Activated effector memory CD4-positive, alpha-beta T cell treated with anti-CD3 and anti-CD28 coated beads, Interleukin-2, amount 50 U/mL, for 16 hours (primary cell): ENCODE measurements around the gene MEAF6.

Experiments used
- DNase-seq: peaks from one replicate; pipeline ENCODE4 v3.0.0-alpha.2; 2020

MEAF6 gene

DNA sequence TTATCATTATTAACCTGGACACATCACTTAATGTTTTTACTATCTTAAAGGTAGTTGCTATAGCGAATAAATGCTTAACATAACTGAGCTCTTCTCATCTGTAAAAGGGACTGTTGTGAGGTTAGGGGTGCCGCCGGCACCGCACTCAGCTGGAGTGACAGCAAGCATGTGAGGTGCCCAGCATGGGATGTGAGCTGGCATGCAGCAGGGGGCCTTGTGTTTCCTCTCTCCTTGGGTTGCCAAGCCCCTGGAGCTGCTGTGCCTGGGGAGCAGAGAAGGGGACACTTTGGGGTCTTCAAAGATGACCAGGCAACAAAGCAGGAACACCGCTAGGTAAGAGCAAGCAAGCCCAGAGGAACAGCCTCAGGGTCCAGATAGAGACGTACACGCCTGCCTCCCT lies 42.3 kb downstream of the MEAF6 start:
- DNase-seq: no peak

DNA sequence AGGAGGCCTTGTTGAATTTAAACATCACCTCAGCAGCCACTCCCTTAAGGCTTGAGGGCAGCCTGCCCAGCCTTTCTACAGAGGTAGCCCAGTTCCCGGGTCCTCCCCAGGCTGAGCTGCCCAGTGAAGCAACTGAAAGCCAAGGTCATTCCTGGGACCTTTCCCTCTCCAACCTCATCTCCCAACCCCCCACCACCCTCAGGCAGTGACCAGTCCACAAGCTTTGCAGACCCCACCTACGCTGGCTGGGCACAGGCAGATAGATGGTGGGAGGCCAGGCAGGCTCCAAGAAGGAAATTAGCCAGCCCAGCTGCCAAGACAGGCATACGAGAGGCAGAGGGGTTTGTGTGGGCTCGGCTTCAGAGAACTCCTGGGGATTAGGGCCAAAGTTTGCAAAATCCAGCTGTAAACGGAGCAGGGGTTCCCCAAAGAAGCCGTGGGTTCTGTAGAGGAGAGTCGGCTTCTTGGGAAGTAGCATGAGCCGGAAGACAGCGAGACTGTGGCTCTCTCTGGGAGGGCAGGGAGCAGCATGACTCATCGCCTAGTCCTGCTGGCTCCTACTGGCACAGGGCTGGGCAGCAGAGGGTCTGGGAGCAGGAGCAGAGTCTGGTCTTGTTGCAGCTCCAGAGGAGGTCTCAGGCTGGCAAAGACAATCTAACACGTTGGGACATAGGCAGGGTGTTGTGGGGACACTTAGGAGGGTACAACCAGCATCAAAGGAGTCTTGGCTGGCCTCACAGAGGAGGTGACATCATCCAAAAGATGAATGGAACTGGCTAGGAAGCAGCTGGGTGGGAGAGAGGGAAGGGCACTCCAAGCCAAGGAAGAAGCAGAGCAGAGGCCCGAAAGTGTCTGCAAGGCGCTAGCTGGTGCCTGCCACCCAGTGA lies 43.0 kb downstream of the MEAF6 start:
- no peak for DNase-seq

DNA sequence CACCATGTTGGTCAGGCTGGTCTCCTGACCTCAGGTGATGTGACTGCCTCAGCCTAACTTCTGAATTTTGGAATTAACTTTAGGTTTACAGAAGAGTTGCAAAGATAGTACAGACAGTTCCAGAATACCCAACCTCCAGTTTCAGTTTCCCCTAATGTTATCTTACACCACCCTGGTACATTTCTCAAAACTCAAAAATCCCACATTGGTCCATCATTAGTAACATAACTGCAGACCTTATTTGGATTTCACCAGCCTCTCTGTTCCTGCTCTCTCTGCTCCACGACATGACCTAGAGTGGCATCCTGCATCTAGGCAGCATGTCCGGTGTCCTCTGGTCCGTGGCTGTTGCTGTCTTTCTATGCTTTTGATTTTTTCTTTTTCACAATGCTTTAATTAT lies 45.2 kb downstream of the MEAF6 start:
- DNase-seq: no peak

DNA sequence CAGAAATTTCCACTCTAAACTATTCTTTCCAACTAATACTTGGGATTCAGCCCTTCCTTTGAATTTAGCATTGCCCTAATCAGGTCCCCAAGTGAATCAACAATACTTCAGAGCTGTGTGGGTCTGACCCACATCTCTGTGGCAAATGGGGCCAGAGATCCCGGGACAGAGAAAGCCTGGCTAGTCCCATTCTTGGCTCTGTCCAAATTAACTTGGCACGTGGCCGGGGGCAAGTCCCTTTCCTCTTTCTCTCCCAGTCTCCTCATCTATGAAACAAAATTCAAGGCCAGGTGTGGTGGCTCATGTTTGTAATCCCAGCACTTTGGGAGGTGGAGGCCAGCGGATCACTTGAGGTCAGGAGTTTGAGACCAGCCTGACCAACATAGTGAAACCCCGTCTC lies 46.5 kb downstream of the MEAF6 start:
- no peak for DNase-seq

DNA sequence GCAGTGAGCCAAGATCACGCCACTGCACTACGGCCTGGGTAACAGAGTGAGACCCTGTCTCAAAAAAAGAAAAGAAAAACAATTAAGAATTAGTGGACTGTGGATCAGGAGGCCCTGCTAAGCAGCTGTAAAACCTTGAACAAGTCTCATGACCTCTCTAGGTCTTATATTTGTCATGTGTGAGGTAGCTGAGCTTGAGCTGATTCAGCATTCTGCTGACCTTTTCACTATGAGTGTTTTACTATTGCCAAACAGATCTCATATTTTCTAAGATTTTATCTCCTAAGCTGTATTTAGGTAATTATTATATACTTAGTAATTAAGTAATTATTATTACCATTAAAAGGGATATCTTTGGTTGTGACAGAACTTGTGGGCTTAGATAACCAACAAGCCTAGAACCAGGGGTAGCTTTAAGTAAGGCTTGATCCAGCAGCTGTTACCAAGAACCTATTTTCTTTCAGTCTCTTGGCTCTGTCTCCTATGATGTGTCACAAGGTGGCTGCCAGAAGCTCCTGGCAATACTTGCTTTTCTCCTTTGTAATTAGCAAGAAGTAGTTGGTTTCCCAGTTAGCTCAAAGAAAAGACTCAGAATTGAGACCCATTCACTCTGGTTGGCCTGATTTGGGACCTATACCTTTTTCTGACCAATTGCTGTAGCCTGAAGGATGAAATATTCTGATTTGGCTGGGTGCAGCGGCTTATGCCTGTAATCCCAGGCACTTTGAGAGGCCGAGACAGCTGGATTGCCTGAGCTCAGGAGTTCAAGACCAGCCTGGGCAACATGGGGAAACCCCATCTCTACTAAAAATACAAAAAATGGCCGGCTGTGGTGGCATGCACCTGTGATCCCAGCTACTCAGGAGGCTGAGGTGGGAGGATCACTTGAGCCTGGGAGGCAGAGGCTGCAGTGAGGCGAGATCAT lies 48.7 kb downstream of the MEAF6 start:
- no peak for DNase-seq

DNA sequence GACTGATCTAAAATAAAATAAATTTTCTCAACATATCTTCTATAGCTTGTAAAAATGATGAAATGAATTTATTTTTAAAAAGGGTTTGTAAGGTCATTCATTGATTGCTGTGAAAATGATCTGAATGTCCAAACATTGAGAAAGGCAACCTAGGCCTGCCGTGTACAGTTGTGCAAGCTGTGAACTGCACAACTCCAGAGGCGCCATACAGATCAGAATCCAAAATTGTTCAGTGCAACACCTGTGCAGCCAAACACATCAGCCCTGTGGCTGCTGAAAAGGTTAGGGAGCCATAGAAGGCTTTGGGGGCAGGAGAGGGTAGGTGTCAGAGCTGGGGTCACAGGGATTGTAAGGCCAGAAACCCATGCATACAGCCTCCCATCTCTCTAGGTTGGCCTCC lies 50.1 kb downstream of the MEAF6 start:
- no peak for DNase-seq

DNA sequence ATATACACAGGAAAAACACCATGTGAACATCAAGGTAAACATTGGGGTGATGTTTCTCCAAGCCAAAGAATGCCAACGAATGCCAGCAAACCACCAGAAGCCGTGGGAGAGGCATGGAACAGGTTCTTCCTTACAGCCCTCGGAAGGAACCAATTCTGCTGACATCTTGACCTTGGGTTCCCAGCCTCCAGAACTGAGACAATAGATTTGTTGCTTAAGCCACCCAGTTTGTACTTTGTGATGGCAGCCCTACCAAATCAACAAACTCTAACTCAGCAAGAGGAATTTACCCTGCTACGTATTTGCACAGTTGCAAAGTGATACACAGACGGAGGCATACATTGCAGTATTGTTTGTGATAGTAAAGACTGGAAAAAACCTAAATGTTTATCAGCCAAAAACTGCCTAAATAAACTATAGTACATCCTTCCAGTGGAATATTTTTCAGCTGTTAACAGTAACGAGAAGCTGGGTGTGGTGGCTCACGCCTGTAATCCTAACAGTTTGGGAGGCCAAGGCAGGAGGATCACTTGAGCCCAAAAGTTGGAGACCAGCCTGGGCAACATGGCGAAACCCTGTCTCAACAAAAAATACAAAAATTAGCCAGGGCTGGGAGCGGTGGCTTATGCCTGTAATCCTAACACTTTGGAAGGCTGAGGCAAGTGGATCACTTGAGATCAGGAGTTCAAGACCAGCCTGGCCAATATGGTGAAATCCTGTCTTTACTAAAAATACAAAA lies 52.7 kb downstream of the MEAF6 start:
- DNase-seq: no peak

DNA sequence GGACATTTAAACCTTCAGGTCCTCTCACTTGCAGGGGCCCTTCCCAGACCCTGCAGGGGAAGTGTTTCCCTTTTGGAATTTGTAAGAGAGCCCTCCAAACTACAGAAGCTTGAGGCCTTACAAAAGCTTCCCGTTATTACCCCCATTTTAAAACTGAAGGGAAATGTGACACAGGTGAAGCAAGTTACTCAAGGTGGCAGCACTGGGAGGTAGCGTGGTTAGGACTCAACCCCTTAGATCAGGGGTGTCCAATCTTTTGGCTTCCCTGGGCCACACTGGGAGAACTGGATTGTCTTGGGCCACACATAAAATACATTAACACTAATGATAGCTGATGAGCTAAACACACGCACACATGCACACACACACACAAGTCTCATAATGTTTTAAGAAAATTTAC lies 56.0 kb downstream of the MEAF6 start:
- no peak for DNase-seq

DNA sequence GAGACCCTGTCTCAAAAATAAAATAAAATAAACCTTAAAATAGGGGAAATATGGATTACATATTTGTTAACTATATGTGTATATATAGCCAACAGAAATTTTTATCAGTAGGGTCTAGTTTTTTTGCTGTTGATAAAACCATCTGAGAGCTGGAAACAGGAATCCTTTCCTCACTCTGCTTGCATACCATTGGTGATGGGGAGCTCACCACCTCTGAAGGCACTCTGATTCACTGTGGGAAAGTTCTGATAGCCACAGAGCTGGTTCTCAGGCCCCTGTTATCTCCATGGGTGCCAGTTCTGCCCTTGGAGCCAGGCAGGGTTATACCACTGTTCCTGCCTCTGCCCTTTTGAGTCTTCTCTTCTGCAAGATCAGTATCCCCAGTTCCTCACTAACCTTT lies 58.0 kb downstream of the MEAF6 start:
- DNase-seq: no peak

DNA sequence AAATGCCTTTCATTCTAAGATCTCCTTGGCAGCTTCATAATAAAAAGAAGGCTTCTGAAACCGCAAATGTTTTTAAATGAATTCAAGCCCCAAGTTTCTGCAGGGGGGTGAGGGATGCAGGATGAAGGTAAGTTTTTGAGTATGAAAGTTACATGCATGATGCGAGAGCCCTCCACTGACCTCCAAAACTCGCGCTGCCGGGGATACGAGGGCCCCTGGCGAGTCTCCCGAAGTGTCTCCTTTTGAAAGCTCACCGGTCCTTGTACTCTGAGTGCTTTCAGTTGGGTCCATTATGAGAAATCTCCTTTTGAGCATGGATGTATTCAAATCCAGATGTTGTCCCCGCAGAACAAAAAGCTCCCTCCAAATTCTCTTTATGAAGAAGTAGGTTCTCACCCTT lies 59.0 kb downstream of the MEAF6 start:
- no peak for DNase-seq

DNA sequence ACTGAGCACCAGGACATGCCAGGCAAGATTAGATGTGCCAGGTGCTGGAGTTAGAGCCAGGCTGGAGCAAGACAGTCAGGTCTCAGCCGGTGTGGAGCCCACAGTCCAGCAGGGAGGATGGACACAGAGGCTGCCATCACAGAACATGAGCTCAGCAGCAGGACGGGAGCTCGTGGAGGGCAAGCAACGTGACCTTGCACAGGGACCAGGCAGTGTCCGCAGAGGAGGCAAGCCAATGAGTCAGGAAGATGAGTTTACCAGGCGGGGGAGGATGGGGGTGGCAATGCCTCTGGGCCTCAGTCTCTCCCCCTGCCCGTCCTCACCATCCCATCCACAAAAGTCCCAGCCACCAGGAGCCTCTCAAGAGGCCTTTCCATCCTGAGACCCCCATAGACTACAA lies 60.9 kb downstream of the MEAF6 start:
- DNase-seq: no peak

DNA sequence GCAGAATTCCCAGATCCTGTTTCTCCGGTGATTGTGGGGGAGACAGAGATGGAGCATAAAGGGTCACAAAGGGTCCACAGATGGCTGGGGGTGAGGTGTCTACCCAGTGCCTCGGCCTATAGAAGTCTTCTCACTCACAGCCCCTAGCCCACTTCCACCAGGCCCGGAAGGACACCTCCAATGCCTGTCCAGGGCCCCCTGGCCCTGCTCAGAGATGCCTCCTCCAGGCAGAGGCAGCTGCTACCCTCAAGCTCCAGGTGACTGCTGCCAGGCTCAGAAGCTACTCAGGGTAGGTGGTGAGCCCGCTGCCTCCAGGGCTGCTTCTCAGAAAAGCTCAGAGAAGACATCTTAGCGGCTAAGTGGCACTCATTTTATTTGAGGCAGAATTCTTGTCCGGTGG lies 62.1 kb downstream of the MEAF6 start:
- DNase-seq: no peak

DNA sequence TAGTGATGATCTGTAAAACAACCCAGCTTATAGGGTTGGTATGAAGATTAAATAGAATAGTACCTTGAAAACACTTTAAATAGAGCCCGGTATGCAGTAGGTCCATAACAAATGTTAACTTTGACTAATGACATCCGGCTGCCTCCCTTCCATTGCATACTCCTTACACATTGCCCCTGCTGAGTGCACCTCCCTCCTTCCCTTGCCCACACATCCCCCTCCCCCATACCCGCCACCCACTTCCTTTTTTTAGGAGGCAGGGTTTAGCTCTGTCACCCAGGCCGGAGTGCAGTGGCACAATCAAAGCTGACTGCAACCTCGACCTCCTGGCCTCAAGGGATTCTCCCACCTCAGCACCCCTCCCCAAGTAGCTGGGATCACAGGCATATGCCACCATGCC lies 64.6 kb downstream of the MEAF6 start:
- no peak for DNase-seq

DNA sequence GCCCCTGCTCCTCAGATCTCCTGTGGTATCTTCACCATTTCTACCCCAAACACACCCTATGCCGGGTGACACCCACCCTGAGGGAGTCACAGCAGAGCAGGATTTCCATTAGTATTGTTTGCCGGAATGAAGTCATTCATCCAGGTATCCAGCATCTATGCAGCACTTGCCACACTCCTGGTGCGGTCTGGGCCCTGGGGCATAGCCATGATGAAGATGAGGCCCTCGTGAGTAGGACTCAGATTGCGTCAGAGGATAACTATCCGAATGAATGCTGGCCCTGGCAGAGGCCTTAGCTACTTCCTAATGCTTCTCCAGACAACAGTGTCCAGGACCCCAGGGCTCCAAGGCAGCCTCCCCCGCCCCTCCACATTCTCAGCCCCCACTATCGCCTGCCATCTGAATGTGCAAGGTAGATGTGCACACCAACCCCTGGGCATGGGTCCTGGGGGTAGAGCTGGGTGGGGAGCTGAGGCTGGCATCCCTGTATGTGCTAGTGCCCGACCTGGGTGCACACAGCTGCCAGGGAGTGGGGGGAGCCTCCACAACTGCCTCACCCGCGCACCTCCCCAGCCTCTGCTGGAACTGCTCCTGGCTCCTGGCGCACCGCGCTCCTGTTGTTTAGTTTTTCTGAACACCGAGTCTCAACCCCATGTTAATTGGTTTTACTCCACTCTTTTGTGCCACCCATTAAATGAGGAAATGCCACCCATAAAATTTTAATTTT lies 65.7 kb downstream of the MEAF6 start:
- DNase-seq: no peak

DNA sequence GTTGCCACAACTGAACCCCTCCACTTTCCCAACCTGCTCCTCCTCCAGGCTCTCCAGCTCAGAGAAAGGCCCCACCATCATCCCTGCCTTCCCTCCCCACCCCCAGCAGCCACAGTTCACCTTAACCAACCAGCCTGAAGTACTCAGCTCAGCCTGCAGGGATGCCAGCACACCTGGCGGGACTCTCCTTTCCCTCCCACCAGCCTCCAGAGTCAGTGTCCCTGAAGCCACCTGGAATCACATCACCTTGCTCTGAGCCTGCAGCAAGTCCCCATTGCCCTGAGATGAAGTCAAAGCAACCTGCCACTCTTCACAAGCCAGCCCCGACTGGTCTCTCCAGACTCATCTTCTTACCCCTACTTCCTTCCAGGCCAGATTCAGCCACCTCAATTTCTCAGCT lies 66.4 kb downstream of the MEAF6 start:
- no peak for DNase-seq

DNA sequence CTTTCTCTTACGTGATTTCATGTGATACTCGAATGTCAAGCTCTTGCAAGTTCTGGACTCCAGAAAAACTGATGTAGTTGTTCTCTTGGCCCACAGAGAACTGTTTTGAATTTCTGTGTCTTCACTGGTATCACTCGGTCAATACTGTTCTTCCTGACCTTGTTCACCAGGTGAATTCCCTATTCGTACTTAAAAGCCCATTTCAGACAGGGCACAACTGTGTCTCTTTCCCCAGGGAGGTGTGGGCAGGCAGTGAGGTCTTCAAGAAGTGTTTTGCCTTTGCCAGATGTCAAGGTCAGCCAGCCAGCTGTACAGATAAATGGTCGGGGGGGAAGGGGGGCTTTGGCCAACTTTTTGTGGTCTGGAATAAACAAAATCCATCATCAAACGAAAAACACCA lies 67.7 kb downstream of the MEAF6 start:
- DNase-seq: no peak

DNA sequence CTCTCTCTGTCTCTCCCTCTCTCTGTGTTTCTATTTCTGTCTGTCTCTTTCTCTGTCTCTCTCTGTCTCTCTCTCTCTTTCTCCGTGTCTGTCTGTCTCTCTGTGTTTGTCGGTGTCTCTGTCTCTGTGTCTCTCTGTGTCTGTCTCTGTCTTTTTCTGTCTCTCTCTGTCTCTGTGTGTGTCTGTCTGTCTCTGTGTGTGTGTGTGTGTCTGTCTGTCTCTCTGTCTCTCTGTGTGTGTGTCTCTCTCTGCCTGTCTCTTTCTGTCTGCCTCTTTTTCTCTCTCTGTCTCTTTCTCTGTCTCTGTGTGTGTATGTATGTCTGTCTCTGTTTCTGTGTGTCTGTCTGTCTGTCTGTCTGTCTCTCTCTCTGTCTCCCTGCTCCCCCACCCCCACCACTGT lies 71.9 kb downstream of the MEAF6 start:
- DNase-seq: no peak
